ENCODE data around the gene FXYD6. TPM values are rescaled to one million over a fixed set of nuclear protein-coding genes. Genes with fewer than 3 reads are reported as not detected.

The FXYD6 gene
- total and polyA plus RNA-seq, 3 donors from 2014 or later, result 186 to 439 (median 191) TPM

GRCh38 chr11:117870103-117870952, 6.1 kb downstream of the FXYD6 start:
- Histone ChIP-seq H3K9me3 (no peaks in the 10 kb centered on the region), H3K36me3 (ENCODE audit: low read depth, missing control alignments) (no peaks in the 10 kb centered on the region), H3K27me3 (no peaks in the 10 kb centered on the region), H3K4me3 (no peak overlapping the region), H3K27ac (peak overlapping the region; percentile 68 to 85), H3K4me1 (peaks cover 90% of the 10 kb centered on the region)
- 48 to 79% methylated on average over 5 to 9 of the region's 9 CpGs for WGBS, 2 donors
- DNase-seq, result peak; percentile 92
- intact Hi-C loops (cut with DNase I; ENCODE audit: low total_unique reads), result no loop called here
- TF ChIP-seq CTCF (IDR thresholded peaks at IDR 0.05), result no peak
- TF ChIP-seq POLR2A (IDR thresholded peaks at IDR 0.05), result no peak

GRCh38 chr11:117869604-117870003, 6.9 kb downstream of the FXYD6 start:
- Histone ChIP-seq H3K4me3 (no peak overlapping the region), H3K9me3 (no peaks in the 10 kb centered on the region), H3K27ac (peak overlapping the region; percentile 68 to 85), H3K27me3 (no peaks in the 10 kb centered on the region), H3K4me1 (peaks cover 86% of the 10 kb centered on the region), H3K36me3 (ENCODE audit: low read depth, missing control alignments) (no peaks in the 10 kb centered on the region)
- no peak for TF ChIP-seq CTCF (IDR thresholded peaks at IDR 0.05)
- no peak for TF ChIP-seq POLR2A (IDR thresholded peaks at IDR 0.05)
- intact Hi-C loops (cut with DNase I; ENCODE audit: low total_unique reads), result no loop called here
- 31 to 38% methylated on average over 4 of the region's 4 CpGs for WGBS, 2 donors
- DNase-seq, result no peak

GRCh38 chr11:117868815-117869561, 7.5 kb downstream of the FXYD6 start:
- DNase-seq, result no peak
- H3K27me3 ChIP-seq, result no peaks in the 10 kb centered on the region
- H3K36me3 ChIP-seq (ENCODE audit: low read depth, missing control alignments), result no peaks in the 10 kb centered on the region
- no peak for TF ChIP-seq CTCF (IDR thresholded peaks at IDR 0.05)
- no peak for TF ChIP-seq POLR2A (IDR thresholded peaks at IDR 0.05)
- peaks cover 79% of the 10 kb centered on the region for H3K4me1 ChIP-seq
- no peaks in the 10 kb centered on the region for H3K9me3 ChIP-seq
- intact Hi-C loops (cut with DNase I; ENCODE audit: low total_unique reads), result no loop called here
- WGBS, 2 donors, result 53 to 58% methylated on average over 10 to 17 of the region's 17 CpGs
- H3K27ac ChIP-seq, result peak overlapping the region; percentile 68 to 85
- no peak overlapping the region for H3K4me3 ChIP-seq

GRCh38 chr11:117868088-117868487, 8.4 kb downstream of the FXYD6 start:
- intact Hi-C loops (cut with DNase I; ENCODE audit: low total_unique reads), result no loop called here
- 59 to 65% methylated on average over 11 of the region's 11 CpGs for WGBS, 2 donors
- TF ChIP-seq CTCF (IDR thresholded peaks at IDR 0.05) (no peak), POLR2A (IDR thresholded peaks at IDR 0.05) (no peak)
- H3K4me1 ChIP-seq, result peaks cover 72% of the 10 kb centered on the region
- no peaks in the 10 kb centered on the region for H3K9me3 ChIP-seq
- H3K27me3 ChIP-seq, result no peaks in the 10 kb centered on the region
- no peaks in the 10 kb centered on the region for H3K36me3 ChIP-seq (ENCODE audit: low read depth, missing control alignments)
- H3K4me3 ChIP-seq, result no peak overlapping the region
- peak; percentile 81 for DNase-seq
- peak overlapping the region; percentile 68 to 85 for H3K27ac ChIP-seq

All from testis (tissue), 3 donors.